OCI-LY1 (cell line): ENCODE data around the gene SEC61B.

Experiments used
- H2AFZ ChIP-seq: fragments of 200-600 bp; sonication (generic), shearing (Covaris generic); 2 replicates; pipeline ENCODE4 v1.6.0; 2014; ENCODE audit warnings: antibody characterized with exemption, mild to moderate bottlenecking, low read length
- H3F3A ChIP-seq: fragments of 200-600 bp; sonication (generic), shearing (Covaris generic); 2 replicates; pipeline ENCODE4 v1.6.0; 2014; ENCODE audit warnings: mild to moderate bottlenecking, antibody characterized with exemption, low read length, moderate library complexity; ENCODE audit not compliant: insufficient read depth
- H3K27ac ChIP-seq: fragments of 200-600 bp; sonication (generic); 2 replicates; pipeline ENCODE4 v1.5.1; 2014; ENCODE audit warnings: low read length, mixed run types, mild to moderate bottlenecking, low read depth; ENCODE audit not compliant: poor library complexity, severe bottlenecking
- H3K27me3 ChIP-seq: fragments of 200-600 bp; sonication (generic); 2 replicates; pipeline ENCODE4 v1.6.0; 2014; ENCODE audit warnings: antibody characterized with exemption, mild to moderate bottlenecking, low read length, moderate library complexity; ENCODE audit not compliant: insufficient read depth
- H3K36me3 ChIP-seq: fragments of 200-600 bp; sonication (generic); 2 replicates; pipeline ENCODE4 v1.6.1; 2014; ENCODE audit warnings: mild to moderate bottlenecking, antibody characterized with exemption, low read length, moderate library complexity, mixed read lengths; ENCODE audit not compliant: insufficient read depth
- H3K4me1 ChIP-seq: fragments of 200-600 bp; sonication (generic); 2 replicates; pipeline ENCODE4 v1.5.1; 2014; ENCODE audit warnings: mild to moderate bottlenecking, low read length, moderate library complexity; ENCODE audit not compliant: insufficient read depth, severe bottlenecking
- H3K4me2 ChIP-seq: fragments of 200-600 bp; sonication (generic), shearing (Covaris generic); 2 replicates; pipeline ENCODE4 v1.6.1; 2014; ENCODE audit warnings: low read length
- H3K4me3 ChIP-seq: fragments of 200-600 bp; sonication (generic); 2 replicates; pipeline ENCODE4 v1.5.1; 2014; ENCODE audit warnings: low read length, low read depth, mild to moderate bottlenecking, mixed read lengths; ENCODE audit not compliant: poor library complexity, severe bottlenecking
- H3K79me2 ChIP-seq: fragments of 200-600 bp; shearing (Covaris generic); 2 replicates; pipeline ENCODE4 v1.6.1; 2016; ENCODE audit warnings: mixed run types, low read length, mixed read lengths; ENCODE audit not compliant: insufficient read depth
- H3K9ac ChIP-seq: fragments of 200-600 bp; sonication (generic), shearing (Covaris generic); 2 replicates; pipeline ENCODE4 v1.6.1; 2014; ENCODE audit warnings: mild to moderate bottlenecking, low read length, mixed read lengths
- H3K9me2 ChIP-seq: fragments of 200-600 bp; sonication (generic), shearing (Covaris generic); 2 replicates; pipeline ENCODE4 v1.6.1; 2014; ENCODE audit warnings: low read depth, mild to moderate bottlenecking, low read length, mixed read lengths
- H3K9me3 ChIP-seq: fragments of 200-600 bp; shearing (Covaris generic); 2 replicates; pipeline ENCODE4 v1.6.1; 2014; ENCODE audit warnings: low read length, mixed read lengths
- H4K20me1 ChIP-seq: fragments of 200-600 bp; sonication (generic), shearing (Covaris generic); 2 replicates; pipeline ENCODE4 v1.6.0; 2016; ENCODE audit warnings: mild to moderate bottlenecking, low read length; ENCODE audit not compliant: insufficient read depth
- EZH2 ChIP-seq: fragments of 200-600 bp; sonication (generic), shearing (Covaris generic); IDR thresholded peaks from 2 replicates; pipeline ENCODE4 v1.8.0; 2017; ENCODE audit warnings: borderline replicate concordance, mixed run types, mild to moderate bottlenecking, antibody characterized with exemption, low read length, moderate library complexity, mixed read lengths
- TF ChIP-seq, protein P1 (sequence below): fragments of 200-600 bp; sonication (generic), shearing (Covaris generic); IDR thresholded peaks from 2 replicates; pipeline ENCODE4 v1.5.1; 2017; ENCODE audit warnings: mild to moderate bottlenecking, antibody characterized with exemption, low read length, moderate library complexity, mixed read lengths

Gene SEC61B

DNA sequence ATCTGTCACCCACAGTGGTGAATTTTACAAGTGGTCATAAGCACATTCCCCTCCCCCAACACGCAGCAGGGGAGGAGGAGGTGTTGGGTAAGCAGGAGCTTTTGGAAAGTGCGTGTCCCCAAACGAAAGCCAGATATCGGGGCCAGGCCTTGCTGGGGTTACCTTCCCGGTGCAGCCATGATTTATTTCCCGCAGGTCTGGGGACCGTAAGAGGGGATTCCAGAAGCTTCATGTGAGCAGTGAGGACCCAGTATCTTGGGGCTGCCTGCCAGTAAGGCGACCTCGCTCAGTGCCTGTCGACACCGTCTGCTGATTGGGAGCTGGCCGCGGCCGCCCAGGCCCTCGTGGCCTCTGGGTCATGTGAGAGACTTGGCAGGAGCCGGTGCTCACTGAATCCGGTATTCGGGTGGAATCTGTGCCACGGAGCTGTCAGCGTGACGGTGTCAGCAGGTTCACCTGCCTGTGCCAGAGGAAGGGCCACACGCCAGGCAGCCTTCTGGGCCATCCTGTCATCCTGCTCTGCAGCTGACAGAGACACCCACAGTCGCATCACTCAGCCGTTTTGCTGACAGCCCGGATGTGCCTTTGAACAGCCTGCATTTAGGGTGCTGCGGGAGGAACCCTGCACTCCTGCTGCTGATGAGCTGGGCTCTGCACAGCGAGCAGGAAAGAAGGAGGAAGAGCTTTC, 37.3 kb downstream of the SEC61B start:
- no peaks in the 10 kb centered on the region for H3K27me3 ChIP-seq
- no peaks in the 10 kb centered on the region for H3K36me3 ChIP-seq
- H3K27ac ChIP-seq = peak overlapping the region; percentile 80
- no peaks in the 10 kb centered on the region for H3F3A ChIP-seq
- peak overlapping the region; percentile 25 for H3K4me3 ChIP-seq
- no peaks in the 10 kb centered on the region for H4K20me1 ChIP-seq
- TF ChIP-seq, protein P1, sequence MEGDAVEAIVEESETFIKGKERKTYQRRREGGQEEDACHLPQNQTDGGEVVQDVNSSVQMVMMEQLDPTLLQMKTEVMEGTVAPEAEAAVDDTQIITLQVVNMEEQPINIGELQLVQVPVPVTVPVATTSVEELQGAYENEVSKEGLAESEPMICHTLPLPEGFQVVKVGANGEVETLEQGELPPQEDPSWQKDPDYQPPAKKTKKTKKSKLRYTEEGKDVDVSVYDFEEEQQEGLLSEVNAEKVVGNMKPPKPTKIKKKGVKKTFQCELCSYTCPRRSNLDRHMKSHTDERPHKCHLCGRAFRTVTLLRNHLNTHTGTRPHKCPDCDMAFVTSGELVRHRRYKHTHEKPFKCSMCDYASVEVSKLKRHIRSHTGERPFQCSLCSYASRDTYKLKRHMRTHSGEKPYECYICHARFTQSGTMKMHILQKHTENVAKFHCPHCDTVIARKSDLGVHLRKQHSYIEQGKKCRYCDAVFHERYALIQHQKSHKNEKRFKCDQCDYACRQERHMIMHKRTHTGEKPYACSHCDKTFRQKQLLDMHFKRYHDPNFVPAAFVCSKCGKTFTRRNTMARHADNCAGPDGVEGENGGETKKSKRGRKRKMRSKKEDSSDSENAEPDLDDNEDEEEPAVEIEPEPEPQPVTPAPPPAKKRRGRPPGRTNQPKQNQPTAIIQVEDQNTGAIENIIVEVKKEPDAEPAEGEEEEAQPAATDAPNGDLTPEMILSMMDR = no peak
- no peak for TF ChIP-seq EZH2
- H3K9ac ChIP-seq = peak overlapping the region; percentile 45; the same call in 1 of the 2 replicates
- H3K4me1 ChIP-seq = peaks cover 54% of the 10 kb centered on the region
- H3K79me2 ChIP-seq = no peaks in the 10 kb centered on the region
- peak overlapping the region; percentile 60 for H3K4me2 ChIP-seq
- 0 out of 2 replicates have a peak overlapping the region, but pooled peaks have one; percentile 2 for H2AFZ ChIP-seq
- H3K9me3 ChIP-seq = no peaks in the 10 kb centered on the region
- H3K9me2 ChIP-seq = no peaks in the 10 kb centered on the region

DNA sequence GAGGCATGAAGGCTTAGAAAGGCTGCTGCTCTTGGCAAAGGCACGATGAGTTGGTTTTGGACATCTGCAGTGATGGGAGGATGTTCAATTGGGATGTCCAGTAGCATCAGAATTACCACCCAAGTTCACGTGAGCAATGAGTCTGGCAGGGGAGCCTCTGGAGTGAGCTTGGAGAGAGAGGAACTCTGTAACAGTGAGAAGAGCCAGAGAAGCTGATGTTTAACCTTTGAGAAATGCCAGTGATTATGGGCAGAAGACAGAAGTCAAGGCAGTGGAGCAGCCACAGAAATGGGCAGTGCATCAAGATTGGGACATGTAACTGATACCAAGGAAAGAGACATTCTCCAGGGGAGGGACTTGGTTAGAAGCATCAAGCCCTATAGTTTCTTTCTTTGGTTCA, 39.8 kb downstream of the SEC61B start:
- Histone ChIP-seq H4K20me1 (no peaks in the 10 kb centered on the region), H3K27ac (peak overlapping the region; percentile 46), H3F3A (no peaks in the 10 kb centered on the region), H3K4me3 (no peak overlapping the region), H3K27me3 (no peaks in the 10 kb centered on the region), H3K36me3 (no peaks in the 10 kb centered on the region), H2AFZ (no peak overlapping the region), H3K9me2 (no peaks in the 10 kb centered on the region), H3K9me3 (no peaks in the 10 kb centered on the region), H3K4me2 (no peak overlapping the region), H3K4me1 (peaks cover 69% of the 10 kb centered on the region), H3K79me2 (no peaks in the 10 kb centered on the region), H3K9ac (no peak overlapping the region)
- no peak for TF ChIP-seq EZH2
- TF ChIP-seq, protein P1 = no peak

DNA sequence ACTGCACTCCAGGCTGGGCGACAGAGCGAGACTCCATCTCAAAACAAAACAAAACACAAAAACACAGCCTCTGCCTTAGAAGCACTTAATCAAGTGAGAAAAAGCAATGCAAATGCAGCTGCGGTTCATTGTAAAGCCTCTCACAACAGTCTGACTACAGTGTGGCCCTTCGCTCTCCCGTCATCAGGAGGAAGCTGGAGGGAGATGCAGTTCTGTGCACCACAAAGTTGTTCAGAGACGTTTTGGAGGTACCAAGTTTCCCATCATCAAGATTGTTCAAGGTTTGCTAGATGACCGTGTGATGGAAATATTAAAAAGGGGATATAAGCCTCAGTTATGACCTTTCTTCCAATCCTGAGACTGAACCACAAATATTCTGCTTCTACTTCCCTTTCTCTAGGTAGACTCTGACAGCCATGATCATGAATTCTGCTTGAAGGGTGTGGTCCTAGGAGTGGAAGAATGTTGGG, 40.9 kb downstream of the SEC61B start:
- no peaks in the 10 kb centered on the region for H3K9me2 ChIP-seq
- peaks cover 72% of the 10 kb centered on the region for H3K4me1 ChIP-seq
- peak overlapping the region; percentile 77 for H3K27ac ChIP-seq
- H3K79me2 ChIP-seq = no peaks in the 10 kb centered on the region
- H3F3A ChIP-seq = no peaks in the 10 kb centered on the region
- peak overlapping the region; percentile 20 for H3K4me3 ChIP-seq
- no peaks in the 10 kb centered on the region for H3K27me3 ChIP-seq
- H4K20me1 ChIP-seq = no peaks in the 10 kb centered on the region
- H3K4me2 ChIP-seq = peak overlapping the region; percentile 58
- H2AFZ ChIP-seq = no peak overlapping the region
- H3K9me3 ChIP-seq = no peaks in the 10 kb centered on the region
- H3K36me3 ChIP-seq = no peaks in the 10 kb centered on the region
- TF ChIP-seq EZH2 = no peak
- TF ChIP-seq, protein P1 = no peak
- H3K9ac ChIP-seq = peak overlapping the region; percentile 30; the same call in 1 of the 2 replicates
